Endothelial cell of umbilical vein (primary cell): ENCODE data around the gene CHD9. TPM values are rescaled to one million over a fixed set of nuclear protein-coding genes. Genes with fewer than 3 reads are reported as not detected.
A peak's percentile ranks its signal among the peaks of the same experiment; 100 is the strongest.

Source experiments
- BruUV-seq: library from RNA; stranded (reverse); fragments of 400-500 nt; replicated peaks from 2 replicates; lab custom pipeline; 2021; lab: Mats Ljungman, UMichigan
- CTCF ChIA-PET: fragments of 300-600, 350-600 bp; sonication (Branson Sonifier 250); formaldehyde crosslinking; loops from one replicate; lab custom pipeline; 2021; ENCODE audit warnings: antibody characterized with exemption, inconsistent platforms; lab: Charles Lee
- POLR2A ChIA-PET: fragments of 300-600, 350-600 bp; sonication (Branson Sonifier 250); formaldehyde crosslinking; loops from one replicate; lab custom pipeline; 2021; ENCODE audit warnings: antibody characterized with exemption, inconsistent platforms; lab: Charles Lee
- DNase-seq: peaks from one replicate; pipeline ENCODE4 v3.0.0-alpha.2; 2011; ENCODE audit warnings: low read depth, low spot score
- FAIRE-seq: peaks from 2 replicates; lab custom pipeline; 2011; peaks lifted over from hg19 to GRCh38; lab: Jason Lieb, UNC
- H2AFZ ChIP-seq: 2 replicates; pipeline ENCODE4 v1.6.0; 2012; ENCODE audit warnings: low read depth, low read length, control low read depth, inconsistent platforms
- H3K27ac ChIP-seq: 2 replicates; pipeline ENCODE4 v1.5.1; 2011; ENCODE audit warnings: low read depth, mild to moderate bottlenecking, control low read depth, low read length, moderate library complexity; ENCODE audit not compliant: insufficient read depth
- H3K27me3 ChIP-seq, 2 experiments: 2 replicates each; pipeline versions ENCODE4 v1.6.0 to v1.6.1; 2011; ENCODE audit warnings: low read length in 2 of 2, mixed read lengths in 1 of 2; ENCODE audit not compliant: control insufficient read depth in 2 of 2, insufficient read depth in 2 of 2
- H3K36me3 ChIP-seq, 2 experiments: 2 replicates in 1 of 2; 3 replicates in 1 of 2; pipeline ENCODE4 v1.5.1; 2011; ENCODE audit warnings: low read length in 2 of 2, mild to moderate bottlenecking in 1 of 2, moderate library complexity in 1 of 2; ENCODE audit not compliant: control insufficient read depth in 2 of 2, insufficient read depth in 2 of 2; ENCODE audit errors: extremely low read depth in 1 of 2
- H3K4me1 ChIP-seq: 3 replicates; pipeline ENCODE4 v1.5.1; 2011; ENCODE audit warnings: mild to moderate bottlenecking, low read length; ENCODE audit not compliant: control insufficient read depth, insufficient read depth; ENCODE audit errors: extremely low read depth
- H3K4me2 ChIP-seq: 2 replicates; pipeline ENCODE4 v1.6.1; 2011; ENCODE audit warnings: low read length, control low read depth, mixed read lengths; ENCODE audit not compliant: insufficient read depth
- H3K4me3 ChIP-seq, 3 experiments: fragments of 200-600 bp in 1 of 3; sonication (generic), shearing (Covaris generic) in 1 of 3; replicated peaks in 1 of 3; 2 replicates each; pipeline ENCODE4 v1.5.1; 2011 to 2016; ENCODE audit warnings: control low read depth in 3 of 3, low read length in 3 of 3, mild to moderate bottlenecking in 2 of 3, inconsistent platforms in 1 of 3, low read depth in 1 of 3, moderate library complexity in 1 of 3; ENCODE audit not compliant: insufficient read depth in 1 of 3
- H3K79me2 ChIP-seq: 2 replicates; pipeline ENCODE4 v1.6.0; 2012; ENCODE audit warnings: low read length, inconsistent platforms; ENCODE audit not compliant: control insufficient read depth, insufficient read depth
- H3K9ac ChIP-seq: replicated peaks from 2 replicates; pipeline ENCODE3; 2011; ENCODE audit warnings: low read length, control low read depth; ENCODE audit not compliant: insufficient read depth; ENCODE audit errors: extremely low read depth
- H3K9me1 ChIP-seq: replicated peaks from 3 replicates; pipeline ENCODE4 v1.6.0; 2011; ENCODE audit warnings: mild to moderate bottlenecking, low read length; ENCODE audit not compliant: control insufficient read depth, insufficient read depth; ENCODE audit errors: extremely low read depth
- H3K9me3 ChIP-seq: replicated peaks from 2 replicates; pipeline ENCODE4 v1.5.1; 2012; ENCODE audit warnings: low read length, inconsistent platforms; ENCODE audit not compliant: control insufficient read depth, insufficient read depth
- H4K20me1 ChIP-seq: replicated peaks from 2 replicates; pipeline ENCODE3; 2011; ENCODE audit warnings: mild to moderate bottlenecking, low read length; ENCODE audit not compliant: control insufficient read depth, insufficient read depth; ENCODE audit errors: extremely low read depth
- CTCF ChIP-seq, 2 donors: IDR thresholded peaks; 1 replicate in 1 of 2; 2 replicates in 1 of 2; pipeline ENCODE4 v1.5.1; 2011; ENCODE audit warnings: low read length in 2 of 2, mild to moderate bottlenecking in 2 of 2, moderate library complexity in 2 of 2, control low read depth in 1 of 2, inconsistent platforms in 1 of 2, low read depth in 1 of 2; ENCODE audit not compliant: insufficient read depth in 1 of 2; ENCODE audit errors: extremely low read depth in 1 of 2
- EZH2 ChIP-seq: IDR thresholded peaks from 2 replicates; pipeline ENCODE4 v1.6.1; 2012; ENCODE audit warnings: borderline replicate concordance, low read depth, mild to moderate bottlenecking, moderate library complexity, low read length, inconsistent platforms; ENCODE audit not compliant: severe bottlenecking
- FOS ChIP-seq: IDR thresholded peaks from 2 replicates; pipeline ENCODE4 v1.6.1; 2011; ENCODE audit warnings: mild to moderate bottlenecking, low read length, moderate library complexity, borderline replicate concordance; ENCODE audit not compliant: insufficient read depth
- GATA2 ChIP-seq: IDR thresholded peaks from 2 replicates; pipeline ENCODE4 v1.7.0; 2011; ENCODE audit warnings: low read depth, mild to moderate bottlenecking, moderate library complexity, mixed read lengths, low read length; ENCODE audit not compliant: insufficient read length, insufficient read depth
- JUN ChIP-seq: IDR thresholded peaks from 2 replicates; pipeline ENCODE4 v1.6.1; 2011; ENCODE audit warnings: borderline replicate concordance, low read depth; ENCODE audit not compliant: insufficient read length, insufficient read depth
- MAX ChIP-seq: IDR thresholded peaks from 2 replicates; pipeline ENCODE4 v1.6.1; 2011; ENCODE audit not compliant: insufficient read depth, insufficient read length
- MYC ChIP-seq: IDR thresholded peaks from one replicate; pipeline ENCODE4 v1.6.1; 2011; ENCODE audit warnings: mild to moderate bottlenecking, low read depth, low read length
- POLR2A ChIP-seq: IDR thresholded peaks from 2 replicates; pipeline ENCODE4 v1.6.1; 2012; ENCODE audit warnings: low read depth, mild to moderate bottlenecking, control low read depth, low read length
- POLR2AphosphoS5 ChIP-seq: IDR thresholded peaks from 2 replicates; pipeline ENCODE4 v1.6.1; 2012; ENCODE audit warnings: low read depth, mild to moderate bottlenecking, control low read depth, low read length, moderate library complexity; ENCODE audit not compliant: insufficient read depth
- dilution Hi-C: fragments of 300-500 bp; cut with MboI; formaldehyde crosslinking; loops from one replicate; pipeline ENCODE4 v1.15.0; 2019; ENCODE audit warnings: low sequenced_read_pairs; ENCODE audit not compliant: extremely low pct_ligation_motif_present
- intact Hi-C: fragments of 100-400 bp; cut with micrococcal nuclease; formaldehyde crosslinking; loops from one replicate; pipeline ENCODE4 v1.10.0; 2022
- polyA plus RNA-seq, 4 experiments: library from polyadenylated mRNA; depleted of rRNA in 3 of 4; stranded (reverse) in 3 of 4; unstranded in 1 of 4; fragments of >200 nt; gene quantifications; 2 replicates each; pipeline versions ENCODE4 v1.2.1 to v1.2.3, GENCODE V29; 2011 to 2012; ENCODE audit warnings: missing spikeins in 1 of 4
- total RNA-seq: library from RNA; stranded (reverse); gene quantifications from 2 replicates; pipeline ENCODE4 v1.2.3, GENCODE V29; 2021

CHD9 gene
- total and polyA plus RNA-seq, 2 donors (not counting 3 experiments of a cell fraction or from before 2014, with no cell fraction given) = 9.9 to 59.2 TPM

- peak overlapping the region; percentile 14 for H2AFZ ChIP-seq
- no peaks in the 10 kb centered on the region for H3K36me3 ChIP-seq
- DNase-seq (peak; percentile 84), FAIRE-seq (no peak)
- no peak overlapping the region for H3K9ac ChIP-seq
- H3K79me2 ChIP-seq = no peaks in the 10 kb centered on the region
- peaks cover 33% of the 10 kb centered on the region for H3K4me1 ChIP-seq
- intact Hi-C loops (no loop called here), dilution Hi-C loops (no loop called here)
- H3K4me2 ChIP-seq = no peak overlapping the region
- POLR2A ChIA-PET = no interaction called here
- H3K4me3 ChIP-seq = no peak overlapping the region
- BruUV-seq = no TSS peak
- TF ChIP-seq MAX (no peak), EZH2 (no peak), FOS (no peak), POLR2A (no peak), JUN (no peak), MYC (no peak), GATA2 (no peak), CTCF (IDR thresholded peaks at IDR 0.05; ENCODE audit: extremely low read depth in 1 of 2, insufficient read depth in 1 of 2, low read depth in 1 of 2, low read length in 2 of 2) (no peak), POLR2AphosphoS5 (no peak)
- no peak overlapping the region for H3K27ac ChIP-seq
- H3K9me3 ChIP-seq = no peaks in the 10 kb centered on the region
- CTCF ChIA-PET = interaction anchor here (0.8 to 1.7 kb wide), 9 partner anchors 14 to 197 kb away, joined by 3 to 12 read pairs (median 3); partner anchors contain the start of gene CHD9
- no peaks in the 10 kb centered on the region for H3K9me1 ChIP-seq
- H3K27me3 ChIP-seq = no peaks in the 10 kb centered on the region
- no peaks in the 10 kb centered on the region for H4K20me1 ChIP-seq
Observed at GRCh38 chr16:53085931-53086421, 31.2 kb downstream of the CHD9 start.
